K562 (cell line): Measurements from ENCODE around the gene EMILIN1. TPM values are rescaled to one million over a fixed set of nuclear protein-coding genes. Genes with fewer than 3 reads are reported as not detected.
A peak's percentile ranks its signal among the peaks of the same experiment; 100 is the strongest.

ENCODE experiments used
- ARID3A ChIP-seq: IDR thresholded peaks from 2 replicates; pipeline ENCODE4 v1.6.1; 2012; ENCODE audit warnings: low read depth, low read length, improper control_type of control experiment, borderline replicate concordance
- BACH1 ChIP-seq: fragments of 200-800 bp; sonication (Bioruptor generic); IDR thresholded peaks from 2 replicates; pipeline ENCODE4 v1.6.1; 2016; ENCODE audit warnings: missing genetic modification characterization, missing compliant biosample characterization
- DDX20 ChIP-seq: fragments of 450-650 bp; IDR thresholded peaks from 2 replicates; pipeline ENCODE4 v1.6.1; 2016; ENCODE audit warnings: missing genetic modification characterization, low read depth, mild to moderate bottlenecking, missing compliant biosample characterization, moderate library complexity
- HNRNPH1 ChIP-seq: fragments of 200-400 bp; formaldehyde crosslinking; optimal IDR thresholded peaks from 2 replicates; pipeline ENCODE3; 2017; ENCODE audit warnings: low read depth, mild to moderate bottlenecking, low read length, moderate library complexity
- MAFF ChIP-seq: IDR thresholded peaks from 2 replicates; pipeline ENCODE4 v1.6.1; 2012; ENCODE audit warnings: low read length, improper control_type of control experiment
- MAX ChIP-seq: sonication (generic); formaldehyde crosslinking; IDR thresholded peaks from 2 replicates; pipeline ENCODE4 v1.9.0; 2022; ENCODE audit warnings: mild to moderate bottlenecking, missing genetic modification reagents
- NCOA4 ChIP-seq: fragments of 450-650 bp; IDR thresholded peaks from 2 replicates; pipeline ENCODE4 v1.6.1; 2018; ENCODE audit warnings: mild to moderate bottlenecking; ENCODE audit not compliant: partially characterized antibody
- NR2C1 ChIP-seq, 2 experiments: fragments of 450-650 bp; IDR thresholded peaks; 2 replicates each; pipeline ENCODE4 v1.6.1; 2017; ENCODE audit warnings: mild to moderate bottlenecking in 2 of 2, antibody characterized with exemption in 1 of 2, inconsistent platforms in 1 of 2, missing compliant biosample characterization in 1 of 2, missing genetic modification characterization in 1 of 2
- NRF1 ChIP-seq, 2 experiments: fragments of 450-650 bp; IDR thresholded peaks in 1 of 2; conservative IDR thresholded peaks in 1 of 2; 2 replicates each; pipeline ENCODE4 v1.6.1; 2014; ENCODE audit warnings: mild to moderate bottlenecking in 2 of 2
- POLR2G ChIP-seq: fragments of 200-400 bp; formaldehyde crosslinking; IDR thresholded peaks from 2 replicates; pipeline ENCODE4 v1.6.1; 2017; ENCODE audit warnings: low read depth, mild to moderate bottlenecking, antibody characterized with exemption, low read length, moderate library complexity
- PRDM10 ChIP-seq: fragments of 450-650 bp; IDR thresholded peaks from 2 replicates; pipeline ENCODE4 v1.6.1; 2018; ENCODE audit not compliant: partially characterized antibody
- SMARCA4 ChIP-seq: fragments of 450-650 bp; IDR thresholded peaks from 2 replicates; pipeline ENCODE4 v1.6.1; 2016
- SP1 ChIP-seq: sonication (generic); formaldehyde crosslinking; IDR thresholded peaks from 2 replicates; pipeline ENCODE4 v1.8.1; 2022; ENCODE audit warnings: mild to moderate bottlenecking, missing genetic modification reagents
- TEAD1 ChIP-seq, 2 experiments: fragments of 450-650 bp in 1 of 2; sonication (generic) in 1 of 2; formaldehyde crosslinking; IDR thresholded peaks; 2 replicates each; pipeline versions ENCODE4 v1.4.0 to v1.8.0; 2020 to 2022; ENCODE audit warnings: mild to moderate bottlenecking in 2 of 2, missing genetic modification reagents in 1 of 2
- U2AF1 ChIP-seq: fragments of 200-400 bp; formaldehyde crosslinking; optimal IDR thresholded peaks from 2 replicates; pipeline ENCODE3; 2017; ENCODE audit warnings: mild to moderate bottlenecking, low read depth, low read length, moderate library complexity
- YBX1 ChIP-seq: fragments of 450-650 bp; IDR thresholded peaks from 2 replicates; pipeline ENCODE4 v1.7.1; 2016; ENCODE audit warnings: mild to moderate bottlenecking
- ZBTB17 ChIP-seq: fragments of 450-650 bp; formaldehyde crosslinking; IDR thresholded peaks from 2 replicates; pipeline ENCODE4 v1.4.0; 2020; ENCODE audit warnings: mild to moderate bottlenecking
- ZC3H11A ChIP-seq: IDR thresholded peaks from 2 replicates; pipeline ENCODE4 v1.6.1; 2012; ENCODE audit warnings: low read depth, low read length, improper control_type of control experiment
- ZMIZ1 ChIP-seq, 2 experiments: fragments of 150-350 bp in 1 of 2; IDR thresholded peaks; 2 replicates each; pipeline ENCODE4 v1.6.1; 2012 to 2016; ENCODE audit warnings: low read depth in 2 of 2, low read length in 2 of 2, mild to moderate bottlenecking in 1 of 2, moderate library complexity in 1 of 2
- polyA plus RNA-seq, 8 experiments: library from polyadenylated mRNA; depleted of rRNA in 4 of 8; stranded (reverse) in 5 of 8; unstranded in 3 of 8; fragments of >200 nt; fragmentation: Nextera tagmentation in 2 of 8; fragmentation: Illumina TruSeq in 1 of 8; extraction: Ambion mirVana in 2 of 8; extraction: Trizol in 1 of 8; gene quantifications; 2 replicates each; pipeline versions ENCODE4 v1.2.1 to v1.2.3, GENCODE V29; 2011 to 2014; ENCODE audit warnings: inconsistent platforms in 1 of 8, missing spikeins in 1 of 8
- total RNA-seq, 7 experiments: library from RNA; depleted of rRNA in 6 of 7; stranded (reverse); fragments of >200 nt in 6 of 7; fragmentation: Illumina TruSeq in 2 of 7; extraction: Trizol in 2 of 7; gene quantifications; 2 replicates each; pipeline versions ENCODE4 v1.2.1 to v1.2.3, GENCODE V29; 2011 to 2021; ENCODE audit warnings: low replicate concordance in 1 of 7

Gene EMILIN1
- total and polyA plus RNA-seq, 9 of the 15 experiments (the other 6 are each of a cell fraction or from before 2014, with no cell fraction given): 0.04 to 2.7 (median 0.54) TPM; not detected in 2

DNA sequence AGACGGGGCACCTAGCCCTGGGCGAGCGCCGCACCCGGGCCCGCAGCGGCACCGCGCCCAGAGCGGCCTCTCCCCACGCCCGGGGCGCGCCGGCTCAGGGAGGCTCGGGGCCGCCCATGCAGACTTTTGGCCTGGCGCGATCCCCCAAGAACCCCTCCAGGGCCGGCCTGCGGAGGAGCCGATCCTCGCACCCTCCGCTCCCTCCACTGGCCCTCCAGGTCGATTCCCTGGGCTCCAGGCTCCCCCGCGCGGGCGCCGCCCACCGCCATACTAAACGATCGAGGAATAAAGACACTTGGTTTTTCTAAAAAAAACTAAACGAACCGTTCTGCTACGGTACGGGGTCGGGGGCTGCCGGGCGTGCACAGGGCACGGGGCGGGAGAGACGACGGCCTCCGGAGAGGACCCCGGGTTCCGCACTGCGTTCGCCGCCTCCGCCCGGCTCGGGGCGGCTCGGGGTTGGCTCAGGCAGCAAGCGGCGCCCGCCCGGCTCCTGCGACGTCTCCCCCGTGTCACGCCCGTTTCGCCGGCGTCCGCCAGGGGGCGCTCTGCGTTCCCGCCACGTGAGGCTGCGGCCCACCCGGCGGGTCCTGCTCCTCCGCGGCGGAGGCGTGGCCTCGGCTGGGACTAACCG lies 7.8 kb downstream of the EMILIN1 start (continued):
- TF ChIP-seq PRDM10: no peak
- TF ChIP-seq ZBTB17 (CRISPR knock-in tag): no peak
- TF ChIP-seq ZC3H11A: no peak
- TF ChIP-seq DDX20 (tag): no peak
- no peak for TF ChIP-seq U2AF1
- no peak for TF ChIP-seq HNRNPH1
- TF ChIP-seq TEAD1 (CRISPR knock-in tag; IDR thresholded peaks at IDR 0.05): peak in 1 of 2 experiments; percentile 51; a peak in 1 of 4 replicates
- no peak for TF ChIP-seq ZMIZ1 (IDR thresholded peaks at IDR 0.05; ENCODE audit: low read depth in 2 of 2, low read length in 2 of 2)
- TF ChIP-seq SMARCA4: no peak
- no peak for TF ChIP-seq YBX1
- no peak for TF ChIP-seq MAFF
- peak; percentile 93 for TF ChIP-seq MAX (CRISPR knock-in tag)
- no peak for TF ChIP-seq ARID3A
- no peak; a peak in 2 of 4 replicates for TF ChIP-seq NRF1 (conservative IDR thresholded peaks at IDR 0.05 in 1 of 2, IDR thresholded peaks at IDR 0.05 in 1 of 2)
- TF ChIP-seq NR2C1 (IDR thresholded peaks at IDR 0.05): no peak
- TF ChIP-seq NR2C1 (tag; IDR thresholded peaks at IDR 0.05): peak; percentile 18; the same call in 1 of the 2 replicates
- no peak for TF ChIP-seq BACH1 (tag)
- TF ChIP-seq NCOA4: no peak
- peak; percentile 80 for TF ChIP-seq POLR2G
- TF ChIP-seq SP1 (CRISPR knock-in tag): peak; percentile 70; the same call in 1 of the 2 replicates
